ENCODE data around the gene P2RY6.

GRCh38 chr11:73288192-73288872, 16.2 kb downstream of the P2RY6 start:
- TF ChIP-seq CTCF (IDR thresholded peaks at IDR 0.05; ENCODE audit: control extremely low read depth in 1 of 3, insufficient read depth in 1 of 3, low read depth in 1 of 3, low read length in 3 of 3): no peak
- no peak for TF ChIP-seq POLR2A (IDR thresholded peaks at IDR 0.05; ENCODE audit: control extremely low read depth in 1 of 2, low read depth in 2 of 2, low read length in 2 of 2)
- TF ChIP-seq KDM1A (IDR thresholded peaks at IDR 0.05; ENCODE audit: borderline replicate concordance, low read length): no peak
- no peak for TF ChIP-seq CBX5 (IDR thresholded peaks at IDR 0.05; ENCODE audit: low read depth, low read length)
- no peak for TF ChIP-seq YY1 (IDR thresholded peaks at IDR 0.05; ENCODE audit: low read depth, low read length)
- TF ChIP-seq NRF1 (IDR thresholded peaks at IDR 0.05; ENCODE audit: low read depth, low read length): no peak
- TF ChIP-seq RFX5 (IDR thresholded peaks at IDR 0.05; ENCODE audit: borderline replicate concordance, low read depth, low read length): no peak
- TF ChIP-seq EZH2 (IDR thresholded peaks at IDR 0.05; ENCODE audit: low read depth, low read length, severe bottlenecking): no peak
- no peak for TF ChIP-seq JUND (IDR thresholded peaks at IDR 0.05; ENCODE audit: low read length)
- no peak for TF ChIP-seq BRCA1 (IDR thresholded peaks at IDR 0.05; ENCODE audit: low read depth, low read length)
- no peak for TF ChIP-seq CEBPB (IDR thresholded peaks at IDR 0.05; ENCODE audit: low read depth, low read length)
- TF ChIP-seq SP4 (IDR thresholded peaks at IDR 0.05; ENCODE audit: low read length): no peak
- no peak for TF ChIP-seq EGR1 (IDR thresholded peaks at IDR 0.05; ENCODE audit: borderline replicate concordance, low read depth, low read length)

Measured in H1 (cell line).